ENCODE data around the gene SLC36A4.

- TF ChIP-seq POLR2A (IDR thresholded peaks at IDR 0.05; ENCODE audit: insufficient read depth in 1 of 2, low read depth in 2 of 2, low read length in 2 of 2) (no peak), HNRNPK (IDR thresholded peaks at IDR 0.05; ENCODE audit: low read depth, low read length, poor library complexity, severe bottlenecking) (no peak), EZH2 (conservative IDR thresholded peaks at IDR 0.05; ENCODE audit: low read depth, low read length) (no peak), TBP (CRISPR knock-in tag; IDR thresholded peaks at IDR 0.05) (no peak), RAD51 (IDR thresholded peaks at IDR 0.05; ENCODE audit: borderline replicate concordance) (no peak), MAZ (IDR thresholded peaks at IDR 0.05; ENCODE audit: borderline replicate concordance, low read depth, low read length) (no peak), MAZ (CRISPR knock-in tag; IDR thresholded peaks at IDR 0.05; ENCODE audit: low read depth) (no peak), RNF2 (conservative IDR thresholded peaks at IDR 0.05; ENCODE audit: low read depth) (no peak), STAG1 (CRISPR knock-in tag; IDR thresholded peaks at IDR 0.05) (no peak), MTA1 (CRISPR knock-in tag; IDR thresholded peaks at IDR 0.05; ENCODE audit: borderline replicate concordance) (no peak), TAF15 (IDR thresholded peaks at IDR 0.05; ENCODE audit: low read depth, low read length, poor library complexity, severe bottlenecking) (no peak)
Measured at GRCh38 chr11:93117565-93117964, 80.2 kb downstream of the SLC36A4 start.

Data from HepG2 (cell line).